ENCODE results near the gene COLGALT1.
"Not testable (repeated sequence)": the region's sequence is repeated elsewhere in the genome, so short reads cannot be mapped to it uniquely, and the experiment has no call there.

Gene COLGALT1

GRCh38 chr19:17534767-17535166 is 20.7 kb upstream of the COLGALT1 start:
- no peak for DNase-seq (ENCODE audit: low spot score)

GRCh38 chr19:17536955-17537354 is 18.5 kb upstream of the COLGALT1 start:
- DNase-seq (ENCODE audit: low spot score), result no peak

GRCh38 chr19:17538684-17539237 is 16.7 kb upstream of the COLGALT1 start:
- DNase-seq (ENCODE audit: low spot score), result no peak

- DNase-seq (ENCODE audit: low spot score), result peak; percentile 99
Measured at GRCh38 chr19:17539238-17540117, 16.0 kb upstream of the COLGALT1 start.

- DNase-seq (ENCODE audit: low spot score), result no peak
Measured at GRCh38 chr19:17540174-17540573, 15.3 kb upstream of the COLGALT1 start.

GRCh38 chr19:17541184-17541759 is 14.2 kb upstream of the COLGALT1 start:
- no peak for DNase-seq (ENCODE audit: low spot score)

GRCh38 chr19:17542042-17542441 is 13.4 kb upstream of the COLGALT1 start:
- no peak for DNase-seq (ENCODE audit: low spot score)

GRCh38 chr19:17542793-17543582 is 12.5 kb upstream of the COLGALT1 start:
- no peak for DNase-seq (ENCODE audit: low spot score)

GRCh38 chr19:17543986-17544385 is 11.5 kb upstream of the COLGALT1 start:
- no peak for DNase-seq (ENCODE audit: low spot score)

GRCh38 chr19:17544418-17544817 is 11.0 kb upstream of the COLGALT1 start:
- DNase-seq (ENCODE audit: low spot score), result no peak

- DNase-seq (ENCODE audit: low spot score), result no peak
Measured at GRCh38 chr19:17548145-17548544, 7.3 kb upstream of the COLGALT1 start.

GRCh38 chr19:17549085-17549740 is 6.2 kb upstream of the COLGALT1 start:
- DNase-seq (ENCODE audit: low spot score), result no peak

- no peak for DNase-seq (ENCODE audit: low spot score)
Measured at GRCh38 chr19:17550076-17550667, 5.3 kb upstream of the COLGALT1 start.

- DNase-seq (ENCODE audit: low spot score), result not testable (repeated sequence)
Measured at GRCh38 chr19:17552735-17553134, 2.7 kb upstream of the COLGALT1 start.

- peak; percentile 74 for DNase-seq (ENCODE audit: low spot score)
Measured at GRCh38 chr19:17553256-17553655, 2.2 kb upstream of the COLGALT1 start.

- no peak for DNase-seq (ENCODE audit: low spot score)
Measured at GRCh38 chr19:17554968-17555479, 425 bp upstream of the COLGALT1 start.

- peak; percentile 62 for DNase-seq (ENCODE audit: low spot score)
Measured at GRCh38 chr19:17555929-17556813, 722 bp downstream of the COLGALT1 start.

- DNase-seq (ENCODE audit: low spot score), result no peak
Measured at GRCh38 chr19:17556995-17557394, 1.5 kb downstream of the COLGALT1 start.

GRCh38 chr19:17557466-17557865 is 2.0 kb downstream of the COLGALT1 start:
- no peak for DNase-seq (ENCODE audit: low spot score)

- peak; percentile 72 for DNase-seq (ENCODE audit: low spot score)
Measured at GRCh38 chr19:17560205-17560595, 4.8 kb downstream of the COLGALT1 start.
